ENCODE measurements around the gene UBA1. TPM values are rescaled to one million over a fixed set of nuclear protein-coding genes. Genes with fewer than 3 reads are reported as not detected.
A peak's percentile ranks its signal among the peaks of the same experiment; 100 is the strongest.

Gene UBA1
- total and polyA plus RNA-seq, 10 of the 15 experiments (the other 5 are each of a cell fraction or from before 2014, with no cell fraction given), result 60.4 to 314 (median 216) TPM

DNA sequence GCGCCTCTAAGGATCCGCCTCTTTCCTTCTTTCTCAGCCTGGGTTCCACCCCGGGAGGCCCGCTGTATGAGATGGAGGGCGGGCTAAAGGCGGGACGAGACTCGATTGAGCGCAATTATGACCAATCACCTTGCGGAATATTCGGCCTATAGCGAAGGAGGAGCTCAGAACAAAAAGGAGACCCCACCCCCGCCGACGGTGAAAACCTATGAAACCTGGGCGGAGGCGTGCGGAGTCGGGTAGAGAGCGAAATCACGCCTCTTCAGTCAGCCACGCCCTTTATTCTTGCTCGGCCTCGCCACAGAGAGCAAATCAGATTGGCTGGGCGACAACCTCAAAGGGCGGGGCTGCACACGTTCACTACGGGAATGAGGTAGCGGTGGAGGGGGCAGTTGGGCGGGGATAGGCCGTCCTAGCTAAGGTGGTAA lies 24.2 kb downstream of the UBA1 start (continued):
- TF ChIP-seq, protein P1, sequence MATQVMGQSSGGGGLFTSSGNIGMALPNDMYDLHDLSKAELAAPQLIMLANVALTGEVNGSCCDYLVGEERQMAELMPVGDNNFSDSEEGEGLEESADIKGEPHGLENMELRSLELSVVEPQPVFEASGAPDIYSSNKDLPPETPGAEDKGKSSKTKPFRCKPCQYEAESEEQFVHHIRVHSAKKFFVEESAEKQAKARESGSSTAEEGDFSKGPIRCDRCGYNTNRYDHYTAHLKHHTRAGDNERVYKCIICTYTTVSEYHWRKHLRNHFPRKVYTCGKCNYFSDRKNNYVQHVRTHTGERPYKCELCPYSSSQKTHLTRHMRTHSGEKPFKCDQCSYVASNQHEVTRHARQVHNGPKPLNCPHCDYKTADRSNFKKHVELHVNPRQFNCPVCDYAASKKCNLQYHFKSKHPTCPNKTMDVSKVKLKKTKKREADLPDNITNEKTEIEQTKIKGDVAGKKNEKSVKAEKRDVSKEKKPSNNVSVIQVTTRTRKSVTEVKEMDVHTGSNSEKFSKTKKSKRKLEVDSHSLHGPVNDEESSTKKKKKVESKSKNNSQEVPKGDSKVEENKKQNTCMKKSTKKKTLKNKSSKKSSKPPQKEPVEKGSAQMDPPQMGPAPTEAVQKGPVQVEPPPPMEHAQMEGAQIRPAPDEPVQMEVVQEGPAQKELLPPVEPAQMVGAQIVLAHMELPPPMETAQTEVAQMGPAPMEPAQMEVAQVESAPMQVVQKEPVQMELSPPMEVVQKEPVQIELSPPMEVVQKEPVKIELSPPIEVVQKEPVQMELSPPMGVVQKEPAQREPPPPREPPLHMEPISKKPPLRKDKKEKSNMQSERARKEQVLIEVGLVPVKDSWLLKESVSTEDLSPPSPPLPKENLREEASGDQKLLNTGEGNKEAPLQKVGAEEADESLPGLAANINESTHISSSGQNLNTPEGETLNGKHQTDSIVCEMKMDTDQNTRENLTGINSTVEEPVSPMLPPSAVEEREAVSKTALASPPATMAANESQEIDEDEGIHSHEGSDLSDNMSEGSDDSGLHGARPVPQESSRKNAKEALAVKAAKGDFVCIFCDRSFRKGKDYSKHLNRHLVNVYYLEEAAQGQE (IDR thresholded peaks at IDR 0.05; ENCODE audit: low read depth, low read length), result no peak
- TF ChIP-seq MYB (IDR thresholded peaks at IDR 0.05; ENCODE audit: borderline replicate concordance, low read depth, low read length) (no peak), BHLHE40 (IDR thresholded peaks at IDR 0.05; ENCODE audit: borderline replicate concordance in 1 of 2, low read depth in 2 of 2, low read length in 1 of 2) (no peak), HCFC1 (IDR thresholded peaks at IDR 0.05; ENCODE audit: low read length) (no peak), CEBPB (IDR thresholded peaks at IDR 0.05; ENCODE audit: borderline replicate concordance in 1 of 2, low read depth in 2 of 2, low read length in 2 of 2) (no peak), STAT3 (IDR thresholded peaks at IDR 0.05; ENCODE audit: low read depth, low read length) (no peak), POLR2AphosphoS5 (IDR thresholded peaks at IDR 0.05; ENCODE audit: low read length) (no peak), ZNF622 (IDR thresholded peaks at IDR 0.05) (no peak), RAD51 (IDR thresholded peaks at IDR 0.05) (no peak), TCF7 (IDR thresholded peaks at IDR 0.05; ENCODE audit: borderline replicate concordance) (no peak), CBFB (IDR thresholded peaks at IDR 0.05; ENCODE audit: low read depth) (0 out of 2 replicates have a peak, but pooled peaks have one; percentile 33), CREM (IDR thresholded peaks at IDR 0.05; ENCODE audit: low read depth) (peak; percentile 26; the same call in 1 of the 2 replicates), IRF4 (IDR thresholded peaks at IDR 0.05; ENCODE audit: low read depth, low read length) (no peak), ZNF274 (IDR thresholded peaks at IDR 0.05; ENCODE audit: insufficient read depth, insufficient read length) (no peak), PML (IDR thresholded peaks at IDR 0.05; ENCODE audit: low read length) (no peak), RCOR1 (conservative IDR thresholded peaks at IDR 0.05; ENCODE audit: low read depth, low read length) (no peak), EP300 (IDR thresholded peaks at IDR 0.05; ENCODE audit: borderline replicate concordance in 1 of 2, control insufficient read depth in 1 of 2, low read depth in 2 of 2, low read length in 2 of 2) (no peak), KLF5 (IDR thresholded peaks at IDR 0.05; ENCODE audit: partially characterized antibody) (no peak), SUZ12 (IDR thresholded peaks at IDR 0.05; ENCODE audit: unreplicated experiment) (no peak), FOXK2 (IDR thresholded peaks at IDR 0.05) (no peak)
- TF ChIP-seq, protein P2, sequence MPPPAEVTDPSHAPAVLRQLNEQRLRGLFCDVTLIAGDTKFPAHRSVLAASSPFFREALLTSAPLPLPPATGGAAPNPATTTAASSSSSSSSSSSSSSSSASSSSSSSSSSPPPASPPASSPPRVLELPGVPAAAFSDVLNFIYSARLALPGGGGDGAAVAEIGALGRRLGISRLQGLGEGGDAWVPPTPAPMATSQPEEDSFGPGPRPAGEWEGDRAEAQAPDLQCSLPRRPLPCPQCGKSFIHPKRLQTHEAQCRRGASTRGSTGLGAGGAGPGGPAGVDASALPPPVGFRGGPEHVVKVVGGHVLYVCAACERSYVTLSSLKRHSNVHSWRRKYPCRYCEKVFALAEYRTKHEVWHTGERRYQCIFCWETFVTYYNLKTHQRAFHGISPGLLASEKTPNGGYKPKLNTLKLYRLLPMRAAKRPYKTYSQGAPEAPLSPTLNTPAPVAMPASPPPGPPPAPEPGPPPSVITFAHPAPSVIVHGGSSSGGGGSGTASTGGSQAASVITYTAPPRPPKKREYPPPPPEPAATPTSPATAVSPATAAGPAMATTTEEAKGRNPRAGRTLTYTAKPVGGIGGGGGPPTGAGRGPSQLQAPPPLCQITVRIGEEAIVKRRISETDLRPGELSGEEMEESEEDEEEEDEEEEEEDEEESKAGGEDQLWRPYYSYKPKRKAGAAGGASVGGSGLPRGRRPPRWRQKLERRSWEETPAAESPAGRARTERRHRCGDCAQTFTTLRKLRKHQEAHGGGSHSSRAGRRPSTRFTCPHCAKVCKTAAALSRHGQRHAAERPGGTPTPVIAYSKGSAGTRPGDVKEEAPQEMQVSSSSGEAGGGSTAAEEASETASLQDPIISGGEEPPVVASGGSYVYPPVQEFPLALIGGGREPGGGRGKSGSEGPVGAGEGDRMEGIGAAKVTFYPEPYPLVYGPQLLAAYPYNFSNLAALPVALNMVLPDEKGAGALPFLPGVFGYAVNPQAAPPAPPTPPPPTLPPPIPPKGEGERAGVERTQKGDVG (CRISPR knock-in tag; IDR thresholded peaks at IDR 0.05), result no peak
- TF ChIP-seq, protein P3, sequence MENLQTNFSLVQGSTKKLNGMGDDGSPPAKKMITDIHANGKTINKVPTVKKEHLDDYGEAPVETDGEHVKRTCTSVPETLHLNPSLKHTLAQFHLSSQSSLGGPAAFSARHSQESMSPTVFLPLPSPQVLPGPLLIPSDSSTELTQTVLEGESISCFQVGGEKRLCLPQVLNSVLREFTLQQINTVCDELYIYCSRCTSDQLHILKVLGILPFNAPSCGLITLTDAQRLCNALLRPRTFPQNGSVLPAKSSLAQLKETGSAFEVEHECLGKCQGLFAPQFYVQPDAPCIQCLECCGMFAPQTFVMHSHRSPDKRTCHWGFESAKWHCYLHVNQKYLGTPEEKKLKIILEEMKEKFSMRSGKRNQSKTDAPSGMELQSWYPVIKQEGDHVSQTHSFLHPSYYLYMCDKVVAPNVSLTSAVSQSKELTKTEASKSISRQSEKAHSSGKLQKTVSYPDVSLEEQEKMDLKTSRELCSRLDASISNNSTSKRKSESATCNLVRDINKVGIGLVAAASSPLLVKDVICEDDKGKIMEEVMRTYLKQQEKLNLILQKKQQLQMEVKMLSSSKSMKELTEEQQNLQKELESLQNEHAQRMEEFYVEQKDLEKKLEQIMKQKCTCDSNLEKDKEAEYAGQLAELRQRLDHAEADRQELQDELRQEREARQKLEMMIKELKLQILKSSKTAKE (IDR thresholded peaks at IDR 0.05; ENCODE audit: low read depth, poor library complexity, severe bottlenecking), result no peak
- TF ChIP-seq, protein P4, sequence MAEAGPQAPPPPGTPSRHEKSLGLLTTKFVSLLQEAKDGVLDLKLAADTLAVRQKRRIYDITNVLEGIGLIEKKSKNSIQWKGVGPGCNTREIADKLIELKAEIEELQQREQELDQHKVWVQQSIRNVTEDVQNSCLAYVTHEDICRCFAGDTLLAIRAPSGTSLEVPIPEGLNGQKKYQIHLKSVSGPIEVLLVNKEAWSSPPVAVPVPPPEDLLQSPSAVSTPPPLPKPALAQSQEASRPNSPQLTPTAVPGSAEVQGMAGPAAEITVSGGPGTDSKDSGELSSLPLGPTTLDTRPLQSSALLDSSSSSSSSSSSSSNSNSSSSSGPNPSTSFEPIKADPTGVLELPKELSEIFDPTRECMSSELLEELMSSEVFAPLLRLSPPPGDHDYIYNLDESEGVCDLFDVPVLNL (IDR thresholded peaks at IDR 0.05; ENCODE audit: low read depth, low read length), result no peak

All from GM12878 (cell line).